GM12878 (cell line): Measurements from ENCODE around the gene ADCYAP1R1.

Experiments
- ASH2L ChIP-seq: fragments of 300-600, 200-600 bp; sonication (generic); IDR thresholded peaks from 2 replicates; pipeline ENCODE4 v1.6.1; 2017; ENCODE audit warnings: low read depth, mild to moderate bottlenecking, borderline replicate concordance
- BMI1 ChIP-seq: fragments of 450-650 bp; IDR thresholded peaks from 2 replicates; pipeline ENCODE4 v1.6.1; 2016; ENCODE audit warnings: mild to moderate bottlenecking, moderate library complexity, borderline replicate concordance
- BRCA1 ChIP-seq: IDR thresholded peaks from 2 replicates; pipeline ENCODE4 v1.6.1; 2011; ENCODE audit warnings: low read depth, low read length, improper control_type of control experiment
- CTCF ChIP-seq, 3 experiments: IDR thresholded peaks in 2 of 3; conservative IDR thresholded peaks in 1 of 3; 2 replicates each; pipeline ENCODE4 v1.5.1; 2011; ENCODE audit warnings: low read depth in 3 of 3, low read length in 3 of 3, mild to moderate bottlenecking in 3 of 3, control low read depth in 2 of 3, moderate library complexity in 2 of 3, inconsistent platforms in 1 of 3, mixed read lengths in 1 of 3; ENCODE audit not compliant: control insufficient read depth in 2 of 3, insufficient read depth in 1 of 3; ENCODE audit errors: extremely low read depth in 1 of 3
- MTA3 ChIP-seq: IDR thresholded peaks from 2 replicates; pipeline ENCODE4 v1.6.1; 2012; ENCODE audit warnings: low read length, inconsistent platforms, borderline replicate concordance
- POLR2A ChIP-seq: IDR thresholded peaks from 2 replicates; pipeline ENCODE4 v1.6.1; 2011; ENCODE audit warnings: low read depth, mild to moderate bottlenecking, low read length
- RAD21 ChIP-seq: IDR thresholded peaks from 2 replicates; pipeline ENCODE4 v1.6.1; 2011; ENCODE audit warnings: mild to moderate bottlenecking, low read depth, low read length, moderate library complexity; ENCODE audit not compliant: insufficient read depth
- SREBF1 ChIP-seq: IDR thresholded peaks from 2 replicates; pipeline ENCODE4 v1.6.1; 2012; ENCODE audit warnings: mild to moderate bottlenecking, low read length
- TAF1 ChIP-seq: IDR thresholded peaks from 2 replicates; pipeline ENCODE4 v1.6.1; 2011; ENCODE audit warnings: mild to moderate bottlenecking, low read depth, low read length, borderline replicate concordance
- ZBTB11 ChIP-seq: fragments of 450-650 bp; formaldehyde crosslinking; IDR thresholded peaks from 2 replicates; pipeline ENCODE4 v1.5.0; 2022; ENCODE audit warnings: mild to moderate bottlenecking, missing genetic modification characterization

DNA sequence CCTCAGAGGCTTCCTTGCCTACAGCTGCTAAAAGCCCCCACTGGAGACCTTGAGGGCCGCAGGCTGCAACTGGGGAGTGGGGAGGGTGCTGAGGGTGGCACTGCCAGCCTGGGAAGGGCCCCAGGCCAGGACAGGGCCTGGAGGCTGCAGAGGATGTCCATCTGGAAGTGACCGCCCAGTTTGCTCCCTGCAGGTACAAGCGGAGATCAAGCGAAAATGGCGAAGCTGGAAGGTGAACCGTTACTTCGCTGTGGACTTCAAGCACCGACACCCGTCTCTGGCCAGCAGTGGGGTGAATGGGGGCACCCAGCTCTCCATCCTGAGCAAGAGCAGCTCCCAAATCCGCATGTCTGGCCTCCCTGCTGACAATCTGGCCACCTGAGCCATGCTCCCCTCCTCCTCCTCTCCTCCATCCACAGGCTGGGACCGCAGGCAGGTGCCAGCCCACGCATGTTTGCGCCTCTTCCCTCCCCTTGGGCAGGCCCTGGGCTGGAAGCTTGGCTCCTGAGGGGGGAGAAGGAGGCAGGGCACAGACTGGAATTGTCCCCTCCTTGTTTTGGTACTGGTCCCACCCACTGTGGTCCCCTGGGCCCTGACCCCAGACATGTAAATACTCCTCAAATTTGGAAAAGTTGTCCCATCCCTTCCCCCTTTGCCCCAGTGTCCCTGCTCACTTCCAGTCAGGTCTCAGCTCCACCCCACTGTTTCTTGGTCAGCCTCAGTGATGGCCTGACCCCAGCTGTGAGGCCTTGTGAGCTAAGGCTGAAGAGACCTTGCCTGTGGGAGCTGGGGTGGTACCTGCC is 54.4 kb downstream of the ADCYAP1R1 start:
- TF ChIP-seq MTA3 (no peak), SREBF1 (no peak), POLR2A (no peak), ASH2L (no peak), CTCF (IDR thresholded peaks at IDR 0.05 in 2 of 3, conservative IDR thresholded peaks at IDR 0.05 in 1 of 3; ENCODE audit: control insufficient read depth in 2 of 3, extremely low read depth in 1 of 3, insufficient read depth in 1 of 3, low read depth in 3 of 3, low read length in 3 of 3) (no peak), BMI1 (no peak), BRCA1 (no peak), RAD21 (no peak), ZBTB11 (no peak), TAF1 (no peak)
